GM12891 (cell line): Measurements from ENCODE around the gene STAT5A.

Experiments used
- POLR2A ChIP-seq: IDR thresholded peaks from 2 replicates; pipeline ENCODE4 v1.6.1; 2011; ENCODE audit warnings: low read depth, low read length, control low read depth
- POLR2AphosphoS5 ChIP-seq: IDR thresholded peaks from 2 replicates; pipeline ENCODE4 v1.6.1; 2011; ENCODE audit warnings: low read depth, low read length, control low read depth

DNA sequence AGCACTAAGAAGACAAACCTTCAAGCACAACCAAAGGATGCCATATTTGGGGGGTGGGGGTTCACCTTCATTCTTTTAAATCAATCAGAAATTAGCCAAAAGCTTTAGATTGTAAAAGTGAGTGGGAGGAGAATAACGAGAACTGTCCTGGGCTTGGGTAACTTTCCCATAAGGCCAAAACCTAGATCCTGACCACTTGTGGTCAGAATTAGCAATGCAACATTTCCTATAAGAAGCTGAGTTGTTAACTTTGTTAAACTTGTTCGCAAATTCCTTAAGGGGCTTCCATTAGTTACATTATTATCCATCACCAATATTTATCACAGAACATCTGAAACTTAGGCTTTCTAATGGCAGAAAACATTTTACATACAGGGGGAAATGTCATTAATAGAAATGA, 37.2 kb upstream of the STAT5A start:
- TF ChIP-seq POLR2A: no peak
- no peak for TF ChIP-seq POLR2AphosphoS5
